Heart right ventricle (tissue), 16 donors: Measurements from ENCODE around the gene DPP9. TPM values are rescaled to one million over a fixed set of nuclear protein-coding genes. Genes with fewer than 3 reads are reported as not detected.

Experiments
- ATAC-seq, 8 donors: fragments of 200-7000 bp; cut with Tn5 transposase; one replicate each; pipeline ENCODE4 v1.9.1; 2020; ENCODE audit warnings: mild to moderate bottlenecking in 8 of 8, moderate library complexity in 8 of 8, moderate number of reproducible peaks in 1 of 8
- DNase-seq, 2 donors: peaks; one replicate each; pipeline ENCODE4 v3.0.0-alpha.2; 2020
- H3K27ac ChIP-seq, 10 donors: fragments of 200-600 bp; sonication (generic) in 2 of 10; one replicate each; pipeline versions ENCODE4 v1.5.0 to v1.8.0; 2020 to 2022; ENCODE audit warnings: mild to moderate bottlenecking in 3 of 10
- H3K27me3 ChIP-seq, 7 donors: fragments of 200-600 bp; one replicate each; pipeline ENCODE4 v1.8.0; 2021 to 2022; ENCODE audit warnings: mild to moderate bottlenecking in 2 of 7
- H3K36me3 ChIP-seq, 9 donors: fragments of 200-600 bp; sonication (generic) in 1 of 9; one replicate each; pipeline versions ENCODE4 v1.5.0 to v1.8.0; 2020 to 2022; ENCODE audit warnings: mild to moderate bottlenecking in 2 of 9
- H3K4me1 ChIP-seq, 9 donors: fragments of 200-600 bp; sonication (generic) in 1 of 9; one replicate each; pipeline versions ENCODE4 v1.5.0 to v1.8.0; 2020 to 2022; ENCODE audit warnings: mild to moderate bottlenecking in 4 of 9
- H3K4me3 ChIP-seq, 10 donors: fragments of 200-600 bp; sonication (generic) in 2 of 10; one replicate each; pipeline versions ENCODE4 v1.5.0 to v1.8.0; 2020 to 2022; ENCODE audit warnings: mild to moderate bottlenecking in 7 of 10, moderate library complexity in 2 of 10
- H3K9me3 ChIP-seq, 11 donors: fragments of 200-600 bp in 10 of 11; sonication (generic) in 2 of 11; one replicate each; pipeline versions ENCODE4 v1.5.0 to v1.8.0; 2013 to 2022; ENCODE audit warnings: mild to moderate bottlenecking in 2 of 11, control low read depth in 1 of 11, moderate library complexity in 1 of 11
- WGBS, 2 donors: extraction: QIAGEN DNeasy Blood & Tissue Kit; methylation state at CpG; one replicate each; pipeline ENCODE4 v1.1.7; 2013; ENCODE audit warnings: inconsistent platforms in 1 of 2; 5-methylcytosine and 5-hydroxymethylcytosine counted together
- intact Hi-C, 10 donors: fragments of 100-400 bp; cut with DNase I; formaldehyde crosslinking; loops; one replicate each; pipeline versions ENCODE4 v1.11.1 to v1.14.2; 2022
- polyA plus RNA-seq, 2 donors: library from polyadenylated mRNA; stranded (reverse); fragments of 200-250 nt; gene quantifications; one replicate each; pipeline ENCODE4 v1.2.3, GENCODE V29; 2013
- total RNA-seq, 10 donors: library from RNA; stranded (reverse); fragmentation: NEBNext Ultra II Directional in 3 of 10; extraction: Animal tissue kit (Norgen Biotek cat#: 25700) in 3 of 10; gene quantifications; one replicate each; pipeline versions ENCODE4 v1.2.1 to v1.2.4, GENCODE V29; 2021 to 2023
- TF ChIP-seq, protein P1 (sequence below), 9 donors: fragments of 200-600 bp; sonication (generic) in 2 of 9; IDR thresholded peaks; one replicate each; pipeline versions ENCODE4 v1.5.0 to v1.8.0; 2021 to 2022; ENCODE audit warnings: antibody characterized with exemption in 9 of 9, mild to moderate bottlenecking in 5 of 9, moderate library complexity in 1 of 9
- donor health status: Arrhythmogenic right ventricular cardiomyopathy.
- donor health status: ischemic (EF 13 %, LVEDD 7.1; RV severe dilation, severe dysfunction).
- donor health status: healthy with polysubstance abuse.
- donor health status: DM: no; HTN: yes; CAD: no.
- donor health status: DM: no; HTN: no; CAD: no.
- donor health status: ischemic (EF 25% LVEDD 6.9; RV normal size, moderate dysfunction).
- donor health status: ischemic (EF 25% LVEDD 5.7; RV mildly dilated, moderate dysfunction).
- donor health status: healthy.
- donor health status: DM: yes; HTN: yes; CAD: no.
- donor health status: Ischemic cardiomyopathy.
- donor health status: ischemic (EF 35%, LVEDD 5.7; RV mildly dilated, moderate dysfunction).
- donor health status: nonischemic (EF 11% LVEDD 7.7; RV severe dilation, severe dysfunction).
- donor health status: DM: yes; HTN: yes; CAD: no.
- donor health status: PGD.
- donor health status: ischemic (EF 29% LVEDD 5.4; RV normal size, mild dysfunction).
- donor health status: nonischemic (EF 23%, LVEDD 6.1; RV moderate dilation, normal function).

The DPP9 gene
- total and polyA plus RNA-seq, 12 donors: 34.0 to 52.2 (median 43.2) TPM

GRCh38 chr19:4701557-4701956 lies 22.1 kb downstream of the DPP9 start:
- Histone ChIP-seq H3K4me1 (peaks cover 0 to 11% (median 7%) of the 10 kb centered on the region in 9 donors), H3K4me3 (no peak overlapping the region), H3K27ac (no peak overlapping the region), H3K27me3 (no peaks in the 10 kb centered on the region), H3K9me3 (no peaks in the 10 kb centered on the region), H3K36me3 (peaks cover 3 to 99% (median 56%) of the 10 kb centered on the region in 9 donors)
- 92% methylated on average over 8 of the region's 8 CpGs for WGBS, 2 donors
- TF ChIP-seq, protein P1, sequence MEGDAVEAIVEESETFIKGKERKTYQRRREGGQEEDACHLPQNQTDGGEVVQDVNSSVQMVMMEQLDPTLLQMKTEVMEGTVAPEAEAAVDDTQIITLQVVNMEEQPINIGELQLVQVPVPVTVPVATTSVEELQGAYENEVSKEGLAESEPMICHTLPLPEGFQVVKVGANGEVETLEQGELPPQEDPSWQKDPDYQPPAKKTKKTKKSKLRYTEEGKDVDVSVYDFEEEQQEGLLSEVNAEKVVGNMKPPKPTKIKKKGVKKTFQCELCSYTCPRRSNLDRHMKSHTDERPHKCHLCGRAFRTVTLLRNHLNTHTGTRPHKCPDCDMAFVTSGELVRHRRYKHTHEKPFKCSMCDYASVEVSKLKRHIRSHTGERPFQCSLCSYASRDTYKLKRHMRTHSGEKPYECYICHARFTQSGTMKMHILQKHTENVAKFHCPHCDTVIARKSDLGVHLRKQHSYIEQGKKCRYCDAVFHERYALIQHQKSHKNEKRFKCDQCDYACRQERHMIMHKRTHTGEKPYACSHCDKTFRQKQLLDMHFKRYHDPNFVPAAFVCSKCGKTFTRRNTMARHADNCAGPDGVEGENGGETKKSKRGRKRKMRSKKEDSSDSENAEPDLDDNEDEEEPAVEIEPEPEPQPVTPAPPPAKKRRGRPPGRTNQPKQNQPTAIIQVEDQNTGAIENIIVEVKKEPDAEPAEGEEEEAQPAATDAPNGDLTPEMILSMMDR (IDR thresholded peaks at IDR 0.05): no peak
- intact Hi-C loops: no loop called here
- ATAC-seq (no peak), DNase-seq (no peak)

DNA sequence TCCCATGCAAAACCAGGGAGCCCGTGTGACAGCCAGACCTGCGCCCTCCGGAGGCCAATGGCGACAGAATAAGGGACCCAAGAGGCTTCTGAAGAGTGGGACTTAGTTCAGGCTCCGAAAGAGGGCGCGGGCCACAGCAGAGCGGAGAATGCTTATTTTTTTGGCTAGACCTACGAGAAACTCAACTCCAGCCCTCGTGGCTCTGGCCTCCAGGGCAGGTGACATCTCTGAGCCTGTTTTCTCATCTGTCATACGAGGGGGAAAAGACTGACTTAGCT lies 23.0 kb downstream of the DPP9 start:
- intact Hi-C loops: no loop called here
- H3K36me3 ChIP-seq: peaks cover 3 to 99% (median 61%) of the 10 kb centered on the region in 9 donors
- ATAC-seq (no peak), DNase-seq (no peak)
- peaks cover 0 to 21% (median 2%) of the 10 kb centered on the region in 9 donors for H3K4me1 ChIP-seq
- no peaks in the 10 kb centered on the region for H3K9me3 ChIP-seq
- no peak overlapping the region for H3K27ac ChIP-seq
- no peak overlapping the region for H3K4me3 ChIP-seq
- 87 to 90% methylated on average over 11 of the region's 11 CpGs for WGBS, 2 donors
- TF ChIP-seq, protein P1 (IDR thresholded peaks at IDR 0.05): no peak
- no peaks in the 10 kb centered on the region for H3K27me3 ChIP-seq

- intact Hi-C loops: no loop called here
These were observed 23.6 kb downstream of the DPP9 start for GRCh38 chr19:4699826-4700692.

GRCh38 chr19:4697304-4697703 lies 26.3 kb downstream of the DPP9 start:
- no peak overlapping the region for H3K27ac ChIP-seq
- peaks cover 0 to 41% (median 14%) of the 10 kb centered on the region in 9 donors for H3K4me1 ChIP-seq
- intact Hi-C loops: no loop called here

More at GRCh38 chr19:4699826-4700692, 23.6 kb downstream of the DPP9 start:
- Histone ChIP-seq H3K4me3 (no peak overlapping the region), H3K4me1 (peaks cover 0 to 26% (median 3%) of the 10 kb centered on the region in 9 donors), H3K27ac (no peak overlapping the region), H3K36me3 (peaks cover 3 to 99% (median 61%) of the 10 kb centered on the region in 9 donors), H3K27me3 (no peaks in the 10 kb centered on the region), H3K9me3 (no peaks in the 10 kb centered on the region)
- no peak for DNase-seq
- TF ChIP-seq, protein P1 (IDR thresholded peaks at IDR 0.05): no peak
- no peak for ATAC-seq
- whole genome bisulfite sequencing, 2 donors: 78 to 79% methylated on average over 33 of the region's 33 CpGs

More at GRCh38 chr19:4697304-4697703, 26.3 kb downstream of the DPP9 start:
- Histone ChIP-seq H3K27me3 (no peaks in the 10 kb centered on the region), H3K36me3 (peaks cover 5 to 100% (median 75%) of the 10 kb centered on the region in 9 donors), H3K4me3 (no peak overlapping the region), H3K9me3 (no peaks in the 10 kb centered on the region)
- ATAC-seq (no peak), DNase-seq (no peak)
- TF ChIP-seq, protein P1 (IDR thresholded peaks at IDR 0.05): no peak
- 92 to 97% methylated on average over 14 of the region's 14 CpGs for WGBS, 2 donors
